A549 (cell line): ENCODE data around the gene PI4KB. TPM values are rescaled to one million over a fixed set of nuclear protein-coding genes. Genes with fewer than 3 reads are reported as not detected.

Experiments
- ATAC-seq, 2 experiments: fragments of 200-7000 bp in 1 of 2; fragments of >200 bp in 1 of 2; cut with Nextera tagmentation in 1 of 2; cut with Tn5 transposase in 1 of 2; 3 replicates each; pipeline versions ENCODE4 v1.8.0 to v1.9.1; 2018 to 2020; ENCODE audit warnings: mild to moderate bottlenecking in 1 of 2, moderate library complexity in 1 of 2
- CTCF ChIA-PET: fragments of 300-600 bp; sonication (Branson Sonifier 250); formaldehyde crosslinking; extraction: SDS; loops from one replicate; lab custom pipeline; 2021; ENCODE audit warnings: antibody characterized with exemption, inconsistent platforms; lab: Yijun Ruan, JAX
- POLR2A ChIA-PET: fragments of 350-600 bp; formaldehyde crosslinking; extraction: SDS; loops from one replicate; lab custom pipeline; 2021; ENCODE audit warnings: antibody characterized with exemption, inconsistent platforms; lab: Yijun Ruan, JAX
- DNase-seq, 2 experiments: peaks; one replicate each; pipeline versions ENCODE4 v3.0.0 to v3.0.0-alpha.2; 2011 to 2016; ENCODE audit warnings: low read depth in 1 of 2, low spot score in 1 of 2
- FAIRE-seq: peaks from 2 replicates; lab custom pipeline; 2011; peaks lifted over from hg19 to GRCh38; lab: Jason Lieb, UNC
- H3K27ac ChIP-seq, 2 experiments: fragments of >200 bp; sonication (Bioruptor Twin); formaldehyde crosslinking; 3 replicates each; pipeline ENCODE4 v1.5.1; 2016 to 2017
- H3K4me1 ChIP-seq: fragments of >200 bp; sonication (Bioruptor Twin); formaldehyde crosslinking; 3 replicates; pipeline ENCODE4 v1.6.1; 2016
- H3K4me2 ChIP-seq: fragments of >200 bp; sonication (Bioruptor Twin); formaldehyde crosslinking; 3 replicates; pipeline ENCODE4 v1.6.1; 2016
- H3K4me3 ChIP-seq: fragments of >200 bp; sonication (Bioruptor Twin); formaldehyde crosslinking; 3 replicates; pipeline ENCODE4 v1.5.1; 2016
- H3K9me3 ChIP-seq: fragments of >200 bp; sonication (Bioruptor Twin); formaldehyde crosslinking; 3 replicates; pipeline ENCODE4 v1.6.1; 2016
- ATOH8 ChIP-seq: fragments of 250-450 bp; sonication (Bioruptor Pico); IDR thresholded peaks from 2 replicates; pipeline ENCODE4 v1.5.0; 2020; ENCODE audit warnings: low read depth, mild to moderate bottlenecking, moderate library complexity
- CBX8 ChIP-seq: fragments of 200-600 bp; sonication (generic); IDR thresholded peaks from 2 replicates; pipeline ENCODE4 v1.6.1; 2016
- CHD2 ChIP-seq: fragments of 150-350 bp; IDR thresholded peaks from 2 replicates; pipeline ENCODE4 v1.6.1; 2014; ENCODE audit warnings: low read length; ENCODE audit not compliant: partially characterized antibody
- CHD4 ChIP-seq: fragments of 200-600 bp; sonication (generic); IDR thresholded peaks from 2 replicates; pipeline ENCODE4 v1.6.1; 2016; ENCODE audit warnings: antibody characterized with exemption, mild to moderate bottlenecking, borderline replicate concordance
- EHMT2 ChIP-seq: fragments of 200-600 bp; sonication (generic); IDR thresholded peaks from 2 replicates; pipeline ENCODE4 v1.6.1; 2016; ENCODE audit warnings: antibody characterized with exemption, low read depth, mild to moderate bottlenecking, moderate library complexity
- ESRRA ChIP-seq: fragments of 150-350 bp; IDR thresholded peaks from 2 replicates; pipeline ENCODE4 v1.6.1; 2014; ENCODE audit warnings: mild to moderate bottlenecking, low read length, borderline replicate concordance
- FOSL2 ChIP-seq, 2 experiments: fragments of 450-650 bp in 1 of 2; fragments of >200 bp in 1 of 2; sonication (Bioruptor Twin) in 1 of 2; formaldehyde crosslinking; IDR thresholded peaks; 2 replicates each; pipeline versions ENCODE4 v1.5.0 to v1.6.1; 2016 to 2020; ENCODE audit warnings: mild to moderate bottlenecking in 1 of 2, moderate library complexity in 1 of 2
- FOXS1 ChIP-seq: fragments of 250-450 bp; sonication (Bioruptor Pico); IDR thresholded peaks from 2 replicates; pipeline ENCODE4 v1.5.0; 2020; ENCODE audit warnings: mild to moderate bottlenecking, moderate library complexity
- HMGXB4 ChIP-seq: fragments of 250-450 bp; sonication (Bioruptor Pico); IDR thresholded peaks from 2 replicates; pipeline ENCODE4 v1.5.0; 2021; ENCODE audit warnings: mild to moderate bottlenecking, moderate library complexity, borderline replicate concordance
- HOXB13 ChIP-seq: fragments of 250-450 bp; sonication (Bioruptor Pico); IDR thresholded peaks from 2 replicates; pipeline ENCODE4 v1.5.0; 2020; ENCODE audit warnings: low read depth, mild to moderate bottlenecking, moderate library complexity
- PHF8 ChIP-seq: fragments of 200-600 bp; sonication (generic); IDR thresholded peaks from 2 replicates; pipeline ENCODE4 v1.6.1; 2016; ENCODE audit warnings: low read depth, mild to moderate bottlenecking, antibody characterized with exemption, moderate library complexity, borderline replicate concordance
- POLR2AphosphoS2 ChIP-seq: conservative IDR thresholded peaks from 2 replicates; pipeline ENCODE4 v1.6.1; 2012; ENCODE audit warnings: low read length, improper control_type of control experiment, inconsistent platforms
- RCOR1 ChIP-seq: fragments of 150-350 bp; IDR thresholded peaks from 2 replicates; pipeline ENCODE4 v1.6.1; 2014; ENCODE audit warnings: antibody characterized with exemption, low read length, low read depth
- REST ChIP-seq: fragments of 200-600 bp; sonication (generic); IDR thresholded peaks from 2 replicates; pipeline ENCODE4 v1.6.1; 2016; ENCODE audit warnings: antibody characterized with exemption, mild to moderate bottlenecking, moderate library complexity
- SMC3 ChIP-seq: fragments of >200 bp; sonication (Bioruptor Twin); formaldehyde crosslinking; IDR thresholded peaks from 3 replicates; pipeline ENCODE4 v1.6.1; 2018; ENCODE audit warnings: inconsistent platforms
- ZC3H11A ChIP-seq: fragments of 450-650 bp; IDR thresholded peaks from 2 replicates; pipeline ENCODE4 v1.6.1; 2014; ENCODE audit warnings: antibody characterized with exemption, mild to moderate bottlenecking
- ZFP36 ChIP-seq: fragments of 450-650 bp; IDR thresholded peaks from 2 replicates; pipeline ENCODE4 v1.6.1; 2014; ENCODE audit warnings: borderline replicate concordance; ENCODE audit not compliant: partially characterized antibody
- ZSCAN20 ChIP-seq: fragments of 250-450 bp; sonication (Bioruptor Pico); IDR thresholded peaks from 2 replicates; pipeline ENCODE4 v1.8.0; 2022; ENCODE audit warnings: mild to moderate bottlenecking, moderate library complexity
- WGBS: methylation state at CpG from one replicate; pipeline ENCODE4 v1.1.6; 2017; ENCODE audit errors: missing lambda C conversion rate; 5-methylcytosine and 5-hydroxymethylcytosine counted together
- polyA plus RNA-seq, 4 experiments: library from polyadenylated mRNA; depleted of rRNA in 3 of 4; stranded (reverse); fragments of >200 nt; fragmentation: RNase III in 1 of 4; extraction: RNeasy Plus Mini Kit Qiagen cat#74134 plus additional on column Dnase treatment in 1 of 4; gene quantifications; 2 replicates in 3 of 4; 3 replicates in 1 of 4; pipeline ENCODE4 v1.2.3, GENCODE V29; 2011 to 2017

The PI4KB gene
- polyA plus RNA-seq, 2 of the 4 experiments (the other 2 are of a cell fraction): 26.8 to 34.4 TPM

- Histone ChIP-seq H3K9me3 (no peaks in the 10 kb centered on the region), H3K4me3 (no peak overlapping the region), H3K4me2 (no peak overlapping the region), H3K27ac (no peak overlapping the region), H3K4me1 (no peaks in the 10 kb centered on the region)
- ChIA-PET CTCF (interaction anchor here (0.7 to 2.4 kb wide), 2 partner anchors 10 to 50 kb away, joined by 3 to 9 read pairs; no protein-coding TSS in a partner anchor), POLR2A (no interaction called here)
- WGBS: 90% methylated on average over 14 of the region's 19 CpGs
- DNase-seq (no peak), FAIRE-seq (no peak), ATAC-seq (no peak)
- no peak for TF ChIP-seq RCOR1
- TF ChIP-seq POLR2AphosphoS2: peak; percentile 80; the same call in 1 of the 2 replicates
These were observed 36.4 kb downstream of the PI4KB start for GRCh38 chr1:151290709-151291303.

GRCh38 chr1:151289991-151290708 is 37.1 kb downstream of the PI4KB start:
- H3K4me1 ChIP-seq: no peaks in the 10 kb centered on the region
- no peak for FAIRE-seq
- no peak overlapping the region for H3K27ac ChIP-seq
- CTCF ChIA-PET: interaction anchor here (0.7 to 2.4 kb wide), 2 partner anchors 11 to 50 kb away, joined by 3 to 9 read pairs; no protein-coding TSS in a partner anchor
- ATAC-seq: no peak
- no peak for TF ChIP-seq ZFP36
- no peak for TF ChIP-seq HMGXB4
- H3K4me2 ChIP-seq: no peak overlapping the region
- POLR2A ChIA-PET: no interaction called here
- no peak overlapping the region for H3K4me3 ChIP-seq
- DNase-seq: no peak
- no peaks in the 10 kb centered on the region for H3K9me3 ChIP-seq
- 94% methylated on average over 18 of the region's 21 CpGs for WGBS

- Histone ChIP-seq H3K9me3 (no peaks in the 10 kb centered on the region), H3K4me2 (no peak overlapping the region), H3K27ac (peak overlapping the region in 1 of 2 experiments; percentile 7; a peak in 1 of 6 replicates)
- CTCF ChIA-PET: interaction anchor here (0.6 to 2.8 kb wide), 4 partner anchors 11 to 52 kb away, joined by 3 to 12 read pairs (median 8); no protein-coding TSS in a partner anchor
- FAIRE-seq (no peak), ATAC-seq (no peak; a peak in 1 of 6 replicates)
- POLR2A ChIA-PET: no interaction called here
- TF ChIP-seq PHF8: no peak
- TF ChIP-seq EHMT2: no peak
- TF ChIP-seq CHD2: no peak
- no peak for TF ChIP-seq CBX8
- no peak for TF ChIP-seq REST
- TF ChIP-seq ZC3H11A: no peak
- no peak for TF ChIP-seq RCOR1
- no peak for TF ChIP-seq SMC3
- no peak for TF ChIP-seq FOSL2 (IDR thresholded peaks at IDR 0.05)
- TF ChIP-seq FOSL2 (CRISPR knock-in tag; IDR thresholded peaks at IDR 0.05): no peak
- TF ChIP-seq ZSCAN20: no peak
- no peak for TF ChIP-seq CHD4
- TF ChIP-seq HOXB13 (CRISPR knock-in tag): no peak
- no peak for TF ChIP-seq ESRRA
- TF ChIP-seq FOXS1: no peak
- no peak for TF ChIP-seq ATOH8 (CRISPR knock-in tag)
- TF ChIP-seq, all 56 proteins: peak for 0
- WGBS: 92% methylated on average over 13 of the region's 18 CpGs
- DNase-seq: no peak
- Histone ChIP-seq H3K4me1 (peaks cover under 1% of the 10 kb centered on the region; the same call in 1 of the 3 replicates), H3K4me3 (no peak overlapping the region)
These were observed 37.9 kb downstream of the PI4KB start for GRCh38 chr1:151289080-151289935.
